Activated CD4-positive, alpha-beta T cell treated with anti-CD3 and anti-CD28 coated beads for 24 hours (primary cell): ENCODE data around the gene PRRC2A.

Source experiments
- DNase-seq, 2 donors: peaks; one replicate each; pipeline ENCODE4 v3.0.0-alpha.2; 2020; ENCODE audit warnings: low read depth in 2 of 2

Gene PRRC2A

DNA sequence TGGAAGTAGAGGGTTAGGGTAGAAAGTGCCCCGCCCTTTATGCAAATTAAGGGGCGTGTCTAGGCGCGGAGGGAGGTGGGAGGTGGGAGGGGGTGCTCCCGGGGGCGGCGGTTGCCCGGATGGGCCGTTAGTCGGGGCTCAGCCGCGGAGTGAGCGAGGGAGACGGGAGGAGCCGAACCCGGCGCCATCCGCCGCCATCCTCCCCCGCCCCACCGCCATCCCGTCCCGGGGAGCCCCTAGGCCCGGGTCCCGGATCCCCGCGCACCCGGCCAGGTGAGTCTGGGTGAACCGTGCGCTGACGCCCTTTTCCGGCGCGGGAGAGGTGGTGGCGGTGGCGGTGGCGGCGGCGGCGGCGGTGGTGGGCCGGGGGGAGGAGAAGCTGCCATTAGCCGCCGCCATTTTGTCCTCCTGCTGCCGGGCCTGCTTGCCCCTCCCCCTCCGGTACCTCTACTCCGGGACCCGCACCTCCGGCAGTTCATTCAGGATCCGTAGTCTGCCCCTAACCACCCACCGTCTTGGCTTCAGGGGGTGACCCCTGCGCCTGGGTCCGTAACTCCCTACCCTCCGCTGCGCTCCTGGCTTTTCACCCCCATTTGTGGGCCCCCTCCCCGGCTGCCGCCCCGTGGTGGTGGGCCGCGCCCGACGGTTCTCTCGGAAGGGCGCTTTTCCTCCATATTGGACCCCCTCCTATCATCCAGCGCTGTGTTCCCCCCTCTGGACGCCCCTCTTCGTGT lies at the start of gene PRRC2A:
TSS of gene PRRC2A (plus strand) at position 130 of the 734 bp plus-strand sequence. CDS start 2,075 bp downstream, outside the sequence.
- DNase-seq: peak in 1 of 2 donors; percentile 96

DNA sequence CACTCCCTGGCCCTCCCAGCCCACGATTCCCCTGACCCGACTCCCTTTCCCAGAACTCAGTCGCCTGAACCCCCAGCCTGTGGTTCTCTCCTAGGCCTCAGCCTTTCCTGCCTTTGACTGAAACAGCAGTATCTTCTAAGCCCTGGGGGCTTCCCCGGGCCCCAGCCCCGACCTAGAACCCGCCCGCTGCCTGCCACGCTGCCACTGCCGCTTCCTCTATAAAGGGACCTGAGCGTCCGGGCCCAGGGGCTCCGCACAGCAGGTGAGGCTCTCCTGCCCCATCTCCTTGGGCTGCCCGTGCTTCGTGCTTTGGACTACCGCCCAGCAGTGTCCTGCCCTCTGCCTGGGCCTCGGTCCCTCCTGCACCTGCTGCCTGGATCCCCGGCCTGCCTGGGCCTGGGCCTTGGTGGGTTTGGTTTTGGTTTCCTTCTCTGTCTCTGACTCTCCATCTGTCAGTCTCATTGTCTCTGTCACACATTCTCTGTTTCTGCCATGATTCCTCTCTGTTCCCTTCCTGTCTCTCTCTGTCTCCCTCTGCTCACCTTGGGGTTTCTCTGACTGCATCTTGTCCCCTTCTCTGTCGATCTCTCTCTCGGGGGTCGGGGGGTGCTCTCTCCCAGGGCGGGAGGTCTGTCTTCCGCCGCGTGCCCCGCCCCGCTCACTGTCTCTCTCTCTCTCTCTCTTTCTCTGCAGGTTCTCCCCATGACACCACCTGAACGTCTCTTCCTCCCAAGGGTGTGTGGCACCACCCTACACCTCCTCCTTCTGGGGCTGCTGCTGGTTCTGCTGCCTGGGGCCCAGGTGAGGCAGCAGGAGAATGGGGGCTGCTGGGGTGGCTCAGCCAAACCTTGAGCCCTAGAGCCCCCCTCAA lies 48.2 kb upstream of the PRRC2A start, which contains the start of gene LTA:
TSS of gene LTA (plus strand) at position 249 of the 871 bp plus-strand sequence. CDS start at position 703, 454 bp downstream.
- peak; percentile 62 to 73 for DNase-seq

DNA sequence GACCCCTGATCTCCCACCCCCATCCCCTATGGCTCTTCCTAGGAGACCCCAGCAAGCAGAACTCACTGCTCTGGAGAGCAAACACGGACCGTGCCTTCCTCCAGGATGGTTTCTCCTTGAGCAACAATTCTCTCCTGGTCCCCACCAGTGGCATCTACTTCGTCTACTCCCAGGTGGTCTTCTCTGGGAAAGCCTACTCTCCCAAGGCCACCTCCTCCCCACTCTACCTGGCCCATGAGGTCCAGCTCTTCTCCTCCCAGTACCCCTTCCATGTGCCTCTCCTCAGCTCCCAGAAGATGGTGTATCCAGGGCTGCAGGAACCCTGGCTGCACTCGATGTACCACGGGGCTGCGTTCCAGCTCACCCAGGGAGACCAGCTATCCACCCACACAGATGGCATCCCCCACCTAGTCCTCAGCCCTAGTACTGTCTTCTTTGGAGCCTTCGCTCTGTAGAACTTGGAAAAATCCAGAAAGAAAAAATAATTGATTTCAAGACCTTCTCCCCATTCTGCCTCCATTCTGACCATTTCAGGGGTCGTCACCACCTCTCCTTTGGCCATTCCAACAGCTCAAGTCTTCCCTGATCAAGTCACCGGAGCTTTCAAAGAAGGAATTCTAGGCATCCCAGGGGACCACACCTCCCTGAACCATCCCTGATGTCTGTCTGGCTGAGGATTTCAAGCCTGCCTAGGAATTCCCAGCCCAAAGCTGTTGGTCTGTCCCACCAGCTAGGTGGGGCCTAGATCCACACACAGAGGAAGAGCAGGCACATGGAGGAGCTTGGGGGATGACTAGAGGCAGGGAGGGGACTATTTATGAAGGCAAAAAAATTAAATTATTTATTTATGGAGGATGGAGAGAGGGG lies 47.0 kb upstream of the PRRC2A start:
- DNase-seq: no peak

DNA sequence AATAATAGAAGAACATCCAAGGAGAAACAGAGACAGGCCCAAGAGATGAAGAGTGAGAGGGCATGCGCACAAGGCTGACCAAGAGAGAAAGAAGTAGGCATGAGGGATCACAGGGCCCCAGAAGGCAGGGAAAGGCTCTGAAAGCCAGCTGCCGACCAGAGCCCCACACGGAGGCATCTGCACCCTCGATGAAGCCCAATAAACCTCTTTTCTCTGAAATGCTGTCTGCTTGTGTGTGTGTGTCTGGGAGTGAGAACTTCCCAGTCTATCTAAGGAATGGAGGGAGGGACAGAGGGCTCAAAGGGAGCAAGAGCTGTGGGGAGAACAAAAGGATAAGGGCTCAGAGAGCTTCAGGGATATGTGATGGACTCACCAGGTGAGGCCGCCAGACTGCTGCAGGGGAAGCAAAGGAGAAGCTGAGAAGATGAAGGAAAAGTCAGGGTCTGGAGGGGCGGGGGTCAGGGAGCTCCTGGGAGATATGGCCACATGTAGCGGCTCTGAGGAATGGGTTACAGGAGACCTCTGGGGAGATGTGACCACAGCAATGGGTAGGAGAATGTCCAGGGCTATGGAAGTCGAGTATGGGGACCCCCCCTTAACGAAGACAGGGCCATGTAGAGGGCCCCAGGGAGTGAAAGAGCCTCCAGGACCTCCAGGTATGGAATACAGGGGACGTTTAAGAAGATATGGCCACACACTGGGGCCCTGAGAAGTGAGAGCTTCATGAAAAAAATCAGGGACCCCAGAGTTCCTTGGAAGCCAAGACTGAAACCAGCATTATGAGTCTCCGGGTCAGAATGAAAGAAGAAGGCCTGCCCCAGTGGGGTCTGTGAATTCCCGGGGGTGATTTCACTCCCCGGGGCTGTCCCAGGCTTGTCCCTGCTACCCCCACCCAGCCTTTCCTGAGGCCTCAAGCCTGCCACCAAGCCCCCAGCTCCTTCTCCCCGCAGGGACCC lies 46.1 kb upstream of the PRRC2A start:
- peak in 1 of 2 donors; percentile 27 for DNase-seq

DNA sequence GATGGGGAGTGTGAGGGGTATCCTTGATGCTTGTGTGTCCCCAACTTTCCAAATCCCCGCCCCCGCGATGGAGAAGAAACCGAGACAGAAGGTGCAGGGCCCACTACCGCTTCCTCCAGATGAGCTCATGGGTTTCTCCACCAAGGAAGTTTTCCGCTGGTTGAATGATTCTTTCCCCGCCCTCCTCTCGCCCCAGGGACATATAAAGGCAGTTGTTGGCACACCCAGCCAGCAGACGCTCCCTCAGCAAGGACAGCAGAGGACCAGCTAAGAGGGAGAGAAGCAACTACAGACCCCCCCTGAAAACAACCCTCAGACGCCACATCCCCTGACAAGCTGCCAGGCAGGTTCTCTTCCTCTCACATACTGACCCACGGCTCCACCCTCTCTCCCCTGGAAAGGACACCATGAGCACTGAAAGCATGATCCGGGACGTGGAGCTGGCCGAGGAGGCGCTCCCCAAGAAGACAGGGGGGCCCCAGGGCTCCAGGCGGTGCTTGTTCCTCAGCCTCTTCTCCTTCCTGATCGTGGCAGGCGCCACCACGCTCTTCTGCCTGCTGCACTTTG lies 45.1 kb upstream of the PRRC2A start, which contains the start of gene TNF:
TSS of gene TNF (plus strand) at position 231 of the 567 bp plus-strand sequence. CDS start at position 408, 177 bp downstream.
- DNase-seq: peak; percentile 76 to 84

DNA sequence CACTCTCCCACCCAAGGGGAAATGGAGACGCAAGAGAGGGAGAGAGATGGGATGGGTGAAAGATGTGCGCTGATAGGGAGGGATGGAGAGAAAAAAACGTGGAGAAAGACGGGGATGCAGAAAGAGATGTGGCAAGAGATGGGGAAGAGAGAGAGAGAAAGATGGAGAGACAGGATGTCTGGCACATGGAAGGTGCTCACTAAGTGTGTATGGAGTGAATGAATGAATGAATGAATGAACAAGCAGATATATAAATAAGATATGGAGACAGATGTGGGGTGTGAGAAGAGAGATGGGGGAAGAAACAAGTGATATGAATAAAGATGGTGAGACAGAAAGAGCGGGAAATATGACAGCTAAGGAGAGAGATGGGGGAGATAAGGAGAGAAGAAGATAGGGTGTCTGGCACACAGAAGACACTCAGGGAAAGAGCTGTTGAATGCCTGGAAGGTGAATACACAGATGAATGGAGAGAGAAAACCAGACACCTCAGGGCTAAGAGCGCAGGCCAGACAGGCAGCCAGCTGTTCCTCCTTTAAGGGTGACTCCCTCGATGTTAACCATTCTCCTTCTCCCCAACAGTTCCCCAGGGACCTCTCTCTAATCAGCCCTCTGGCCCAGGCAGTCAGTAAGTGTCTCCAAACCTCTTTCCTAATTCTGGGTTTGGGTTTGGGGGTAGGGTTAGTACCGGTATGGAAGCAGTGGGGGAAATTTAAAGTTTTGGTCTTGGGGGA lies 44.4 kb upstream of the PRRC2A start:
- no peak for DNase-seq

DNA sequence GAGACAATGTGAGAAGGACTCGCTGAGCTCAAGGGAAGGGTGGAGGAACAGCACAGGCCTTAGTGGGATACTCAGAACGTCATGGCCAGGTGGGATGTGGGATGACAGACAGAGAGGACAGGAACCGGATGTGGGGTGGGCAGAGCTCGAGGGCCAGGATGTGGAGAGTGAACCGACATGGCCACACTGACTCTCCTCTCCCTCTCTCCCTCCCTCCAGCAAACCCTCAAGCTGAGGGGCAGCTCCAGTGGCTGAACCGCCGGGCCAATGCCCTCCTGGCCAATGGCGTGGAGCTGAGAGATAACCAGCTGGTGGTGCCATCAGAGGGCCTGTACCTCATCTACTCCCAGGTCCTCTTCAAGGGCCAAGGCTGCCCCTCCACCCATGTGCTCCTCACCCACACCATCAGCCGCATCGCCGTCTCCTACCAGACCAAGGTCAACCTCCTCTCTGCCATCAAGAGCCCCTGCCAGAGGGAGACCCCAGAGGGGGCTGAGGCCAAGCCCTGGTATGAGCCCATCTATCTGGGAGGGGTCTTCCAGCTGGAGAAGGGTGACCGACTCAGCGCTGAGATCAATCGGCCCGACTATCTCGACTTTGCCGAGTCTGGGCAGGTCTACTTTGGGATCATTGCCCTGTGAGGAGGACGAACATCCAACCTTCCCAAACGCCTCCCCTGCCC lies 43.5 kb upstream of the PRRC2A start:
- DNase-seq: no peak

DNA sequence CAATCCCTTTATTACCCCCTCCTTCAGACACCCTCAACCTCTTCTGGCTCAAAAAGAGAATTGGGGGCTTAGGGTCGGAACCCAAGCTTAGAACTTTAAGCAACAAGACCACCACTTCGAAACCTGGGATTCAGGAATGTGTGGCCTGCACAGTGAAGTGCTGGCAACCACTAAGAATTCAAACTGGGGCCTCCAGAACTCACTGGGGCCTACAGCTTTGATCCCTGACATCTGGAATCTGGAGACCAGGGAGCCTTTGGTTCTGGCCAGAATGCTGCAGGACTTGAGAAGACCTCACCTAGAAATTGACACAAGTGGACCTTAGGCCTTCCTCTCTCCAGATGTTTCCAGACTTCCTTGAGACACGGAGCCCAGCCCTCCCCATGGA lies 42.9 kb upstream of the PRRC2A start:
- DNase-seq: no peak

DNA sequence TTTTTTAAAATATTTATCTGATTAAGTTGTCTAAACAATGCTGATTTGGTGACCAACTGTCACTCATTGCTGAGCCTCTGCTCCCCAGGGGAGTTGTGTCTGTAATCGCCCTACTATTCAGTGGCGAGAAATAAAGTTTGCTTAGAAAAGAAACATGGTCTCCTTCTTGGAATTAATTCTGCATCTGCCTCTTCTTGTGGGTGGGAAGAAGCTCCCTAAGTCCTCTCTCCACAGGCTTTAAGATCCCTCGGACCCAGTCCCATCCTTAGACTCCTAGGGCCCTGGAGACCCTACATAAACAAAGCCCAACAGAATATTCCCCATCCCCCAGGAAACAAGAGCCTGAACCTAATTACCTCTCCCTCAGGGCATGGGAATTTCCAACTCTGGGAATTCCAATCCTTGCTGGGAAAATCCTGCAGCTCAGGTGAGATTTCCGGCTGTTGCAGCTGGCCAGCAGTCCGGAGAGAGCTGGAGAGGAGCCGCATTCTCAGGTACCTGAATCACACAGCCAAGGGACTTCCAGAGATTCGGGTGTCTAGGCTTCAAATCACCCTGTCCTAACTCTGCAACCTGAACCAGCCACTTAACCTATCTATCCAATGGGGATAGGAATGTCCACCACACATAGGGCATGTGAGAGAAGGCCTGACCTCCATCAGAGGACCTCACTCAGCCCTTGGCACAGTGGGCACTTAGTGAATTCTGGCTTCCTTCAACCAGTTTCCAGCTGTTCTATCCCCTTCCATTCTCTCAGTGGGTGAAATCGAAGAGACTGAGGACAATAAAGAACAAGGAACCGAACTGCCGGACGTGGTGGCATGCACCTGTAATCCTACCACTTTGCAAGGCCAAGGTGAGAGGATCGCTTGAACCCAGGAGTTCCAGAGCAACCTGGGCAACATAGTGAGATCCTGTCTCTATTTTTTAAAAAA lies 42.1 kb upstream of the PRRC2A start:
- no peak for DNase-seq

DNA sequence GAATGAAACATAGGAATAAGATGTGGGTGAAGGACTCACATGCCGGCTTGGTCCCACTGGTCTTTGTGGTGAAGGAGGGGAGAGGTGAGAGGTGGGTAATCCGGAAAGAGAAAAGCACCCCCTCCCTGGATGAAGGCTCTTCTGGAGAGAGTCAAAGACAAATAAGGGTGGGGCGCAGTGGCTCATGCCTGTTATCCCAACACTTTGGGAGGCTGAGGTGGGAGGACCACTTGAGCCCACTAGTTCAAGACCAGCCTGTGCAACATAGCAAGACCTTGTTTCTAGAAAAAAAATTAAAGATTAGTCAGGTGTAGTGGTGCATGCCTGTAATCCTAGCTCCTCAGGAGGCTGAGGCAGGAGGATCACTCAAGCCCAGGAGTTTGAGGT lies 41.4 kb upstream of the PRRC2A start:
- DNase-seq: no peak

DNA sequence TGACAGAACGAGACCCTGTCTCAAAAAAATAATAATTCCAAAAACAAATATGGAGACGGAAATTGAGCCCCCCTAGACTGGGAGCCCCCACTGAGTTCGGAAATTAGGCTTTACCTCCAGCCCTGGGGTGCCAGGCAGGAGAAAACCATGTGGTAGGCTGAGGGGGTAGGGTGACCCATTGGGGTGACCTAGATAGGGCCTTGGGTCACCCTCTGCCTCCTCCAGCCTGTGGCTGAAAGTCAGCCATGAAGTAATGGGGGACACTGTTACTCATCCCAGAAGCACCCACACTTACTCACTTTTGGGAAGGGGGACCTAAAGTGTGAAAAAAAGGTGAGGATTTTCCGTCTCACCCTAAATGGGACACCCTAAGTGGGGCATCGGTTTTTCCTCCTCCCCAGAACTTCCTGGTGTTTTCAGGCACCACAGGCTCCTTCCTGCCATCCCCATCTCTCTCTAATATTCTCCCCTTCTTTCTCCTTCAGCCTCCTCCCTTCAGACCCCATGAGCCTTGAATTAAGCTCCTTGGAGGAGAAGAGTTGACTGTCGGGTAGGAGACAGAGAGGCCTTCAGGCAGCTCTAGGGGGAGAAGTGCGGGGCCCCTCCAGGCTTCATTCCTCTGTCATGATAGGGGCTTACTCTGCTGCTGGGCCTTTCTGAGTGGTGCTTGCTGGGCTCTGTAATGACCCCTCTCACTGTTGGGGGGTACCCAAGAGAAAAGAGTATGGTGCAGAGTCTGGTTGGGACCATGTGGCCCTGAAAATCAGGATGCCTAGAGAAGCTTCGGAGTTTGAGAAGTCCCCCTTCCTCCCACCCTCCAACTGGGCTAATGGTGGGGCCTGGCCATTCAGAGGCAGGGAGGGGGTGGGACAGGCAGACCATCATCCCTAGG lies 40.7 kb upstream of the PRRC2A start:
- DNase-seq: no peak

DNA sequence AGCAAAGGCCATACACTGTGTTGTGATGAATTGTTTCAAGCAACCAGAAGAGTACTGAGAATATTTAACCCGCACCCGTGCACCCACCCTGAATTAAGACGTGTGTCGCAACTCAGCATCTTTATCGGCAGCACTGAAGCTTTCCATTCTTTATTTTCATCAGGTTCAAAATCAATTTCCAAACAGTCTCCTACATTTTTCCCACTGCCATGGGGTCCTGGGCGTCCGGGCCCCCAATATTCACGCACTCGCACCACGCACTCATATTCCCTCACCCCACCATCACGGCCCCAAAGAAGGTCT lies 40.1 kb upstream of the PRRC2A start:
- DNase-seq: no peak

DNA sequence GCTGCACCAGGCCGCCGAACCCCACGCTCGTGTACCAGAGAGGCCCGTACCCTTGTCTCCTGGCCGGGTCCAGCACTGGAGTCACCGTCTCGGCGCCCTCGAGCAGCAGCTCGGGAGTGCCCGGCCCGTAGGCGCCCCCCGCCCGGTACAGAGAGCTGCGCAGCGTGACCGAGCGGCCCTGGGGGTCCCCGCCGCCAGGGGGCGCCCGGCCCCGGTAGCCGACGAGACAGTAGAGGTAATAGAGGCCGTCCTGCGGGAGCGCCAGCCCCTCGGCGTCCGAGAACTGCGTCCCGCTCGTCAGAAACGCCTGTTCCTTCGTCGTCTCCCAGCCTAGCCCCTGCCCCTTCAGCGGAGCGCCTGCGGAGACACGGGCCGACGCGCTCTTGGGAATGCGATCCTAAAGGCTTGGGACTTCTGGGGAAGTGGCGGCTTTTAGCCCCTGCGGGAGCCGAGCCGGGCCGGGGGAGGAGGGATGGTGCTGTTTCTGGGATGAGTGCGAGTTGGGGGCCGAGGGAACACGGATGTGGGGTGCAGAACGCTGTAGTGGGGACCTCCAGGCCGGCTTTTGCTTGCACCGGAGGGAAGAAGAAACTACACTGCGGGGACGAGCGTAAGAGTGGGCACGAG lies 39.6 kb upstream of the PRRC2A start:
- DNase-seq: peak; percentile 88 to 92

DNA sequence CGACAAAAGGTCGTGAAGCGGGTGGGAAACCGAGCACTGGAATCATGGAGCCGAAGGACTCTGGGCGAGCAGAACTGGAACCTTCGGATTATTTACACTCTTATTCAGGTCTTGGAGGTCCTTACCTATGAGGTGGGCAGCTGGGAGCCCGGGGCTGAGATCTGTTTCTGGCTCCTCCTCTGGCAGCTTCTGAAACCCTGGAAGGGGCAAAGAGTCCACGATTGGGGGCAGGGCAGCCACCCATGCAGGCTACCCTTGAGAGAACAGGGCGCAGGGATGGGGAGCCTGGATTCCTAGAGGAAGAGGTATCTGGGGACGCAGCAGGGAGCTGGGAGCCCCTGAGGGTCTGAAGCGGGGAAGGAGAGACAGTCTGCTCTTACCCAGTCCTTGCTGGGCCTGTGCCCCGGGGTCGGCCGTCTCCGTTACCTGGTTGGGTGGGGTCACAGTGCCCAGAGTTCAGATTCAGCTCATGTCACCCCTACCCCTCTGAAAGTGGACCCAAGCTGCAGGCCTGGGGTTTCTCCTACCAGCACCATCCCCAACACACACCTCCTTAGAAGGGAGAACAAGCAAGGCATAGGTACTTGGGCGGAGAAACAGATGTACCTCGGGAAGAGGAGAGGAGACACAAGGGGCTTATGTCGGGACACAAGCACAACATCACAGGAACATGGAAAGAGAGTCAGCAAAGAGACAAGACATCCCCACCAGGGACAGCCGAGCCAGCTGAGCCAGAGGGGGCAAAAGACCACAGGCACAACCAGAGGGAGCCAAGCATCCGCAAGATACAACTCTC lies 38.9 kb upstream of the PRRC2A start:
- no peak for DNase-seq

DNA sequence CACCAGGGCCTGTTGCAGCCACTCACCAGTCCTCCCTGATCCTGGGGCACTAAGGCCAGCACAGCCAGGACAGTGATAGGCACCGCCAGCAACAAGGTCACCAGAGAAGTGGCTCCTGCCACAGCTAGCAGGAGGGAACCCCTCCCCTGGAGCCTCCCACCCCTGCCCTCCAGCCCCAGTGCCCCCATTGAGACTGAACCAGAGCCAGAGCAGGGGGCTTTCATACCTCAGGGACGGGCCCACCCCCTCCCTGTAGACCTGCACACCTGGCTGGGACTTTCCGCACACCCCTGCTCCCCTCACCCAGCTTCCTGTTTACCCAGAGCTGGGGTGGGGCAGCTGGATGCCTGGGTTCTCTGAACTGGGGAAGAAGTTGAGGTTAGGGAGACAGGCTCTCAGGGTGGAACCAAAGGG lies 38.3 kb upstream of the PRRC2A start, which contains the start of gene LTB:
TSS of gene LTB (minus strand) at position 195 of the 414 bp plus-strand sequence. CDS start at position 188, 7 bp downstream.
- no peak for DNase-seq
